ENCODE data around the gene RPL3. TPM values are rescaled to one million over a fixed set of nuclear protein-coding genes. Genes with fewer than 3 reads are reported as not detected.

RPL3 gene
- total RNA-seq, 1 donor from 2014 or later = 2,433 TPM

DNA sequence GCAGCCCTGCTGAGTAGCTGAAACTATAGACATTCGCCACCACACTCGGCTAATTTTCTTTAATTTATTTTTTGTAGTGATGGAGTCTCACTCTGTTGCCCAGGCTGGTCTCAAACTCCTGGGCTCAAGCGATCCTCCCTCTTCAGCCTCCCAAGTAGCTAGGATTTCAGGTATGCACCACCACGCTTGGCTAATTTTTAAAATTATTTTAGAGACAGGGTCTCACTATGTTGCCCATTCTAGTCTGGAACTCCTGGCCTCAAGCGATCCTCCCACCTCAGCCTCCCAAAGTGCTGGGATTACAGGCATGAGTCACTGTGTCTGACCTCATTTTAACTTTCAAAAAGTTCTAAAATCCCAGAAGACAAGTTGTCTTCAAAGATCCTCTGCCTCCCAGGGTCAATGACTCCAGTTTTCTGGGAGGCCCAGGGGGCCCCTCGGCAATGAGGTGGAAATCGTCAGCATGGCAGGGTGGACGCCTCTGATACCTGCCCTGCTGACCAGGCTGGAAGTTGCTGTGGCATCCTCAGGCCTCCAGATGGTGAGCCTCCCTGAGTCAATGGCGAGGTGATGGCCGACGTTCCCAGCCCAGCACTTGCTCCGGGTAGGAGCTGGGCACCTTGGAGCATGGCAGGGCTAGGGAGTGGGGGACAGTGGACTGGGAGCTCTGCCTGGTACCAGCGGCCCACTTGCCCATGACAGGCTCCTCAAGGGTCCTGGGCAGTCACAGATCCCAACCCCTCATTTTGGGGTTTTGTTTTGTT is 31.1 kb downstream of the RPL3 start:
- no peak overlapping the region for H3K4me3 Mint-ChIP-seq (ENCODE audit: low read depth)
- no peaks in the 10 kb centered on the region for H3K36me3 Mint-ChIP-seq (ENCODE audit: insufficient read depth)
- peaks cover 14% of the 10 kb centered on the region for H3K4me1 Mint-ChIP-seq (ENCODE audit: low read depth)
- TF ChIP-seq CTCF (IDR thresholded peaks at IDR 0.05; ENCODE audit: unreplicated experiment) = no peak
- H3K9me3 Mint-ChIP-seq (ENCODE audit: low read depth) = no peaks in the 10 kb centered on the region
- DNase-seq (ENCODE audit: low spot score, unreplicated experiment) = no peak
- H3K27ac Mint-ChIP-seq = no peak overlapping the region
- H3K27me3 Mint-ChIP-seq = no peaks in the 10 kb centered on the region

- no peak overlapping the region for H3K27ac Mint-ChIP-seq
- no peaks in the 10 kb centered on the region for H3K36me3 Mint-ChIP-seq (ENCODE audit: insufficient read depth)
- H3K4me1 Mint-ChIP-seq (ENCODE audit: low read depth) = peaks cover 13% of the 10 kb centered on the region
- TF ChIP-seq CTCF (IDR thresholded peaks at IDR 0.05; ENCODE audit: unreplicated experiment) = no peak
- H3K4me3 Mint-ChIP-seq (ENCODE audit: low read depth) = no peak overlapping the region
- H3K9me3 Mint-ChIP-seq (ENCODE audit: low read depth) = no peaks in the 10 kb centered on the region
- DNase-seq (ENCODE audit: low spot score, unreplicated experiment) = no peak
- H3K27me3 Mint-ChIP-seq = no peaks in the 10 kb centered on the region
Observed at GRCh38 chr22:39287076-39287725, 32.2 kb downstream of the RPL3 start.

- H3K4me3 Mint-ChIP-seq (ENCODE audit: low read depth) = no peak overlapping the region
- no peak for DNase-seq (ENCODE audit: low spot score, unreplicated experiment)
- no peaks in the 10 kb centered on the region for H3K27me3 Mint-ChIP-seq
- TF ChIP-seq CTCF (IDR thresholded peaks at IDR 0.05; ENCODE audit: unreplicated experiment) = no peak
- no peak overlapping the region for H3K27ac Mint-ChIP-seq
- no peaks in the 10 kb centered on the region for H3K9me3 Mint-ChIP-seq (ENCODE audit: low read depth)
- H3K4me1 Mint-ChIP-seq (ENCODE audit: low read depth) = peaks cover 11% of the 10 kb centered on the region
- no peaks in the 10 kb centered on the region for H3K36me3 Mint-ChIP-seq (ENCODE audit: insufficient read depth)
Observed at GRCh38 chr22:39284983-39285382, 34.4 kb downstream of the RPL3 start.

- TF ChIP-seq CTCF (IDR thresholded peaks at IDR 0.05; ENCODE audit: unreplicated experiment) = no peak
- no peak for DNase-seq (ENCODE audit: low spot score, unreplicated experiment)
- Mint-ChIP-seq H3K9me3 (ENCODE audit: low read depth) (no peaks in the 10 kb centered on the region), H3K27ac (peak overlapping the region; percentile 90), H3K4me1 (ENCODE audit: low read depth) (peaks cover 8% of the 10 kb centered on the region), H3K4me3 (ENCODE audit: low read depth) (no peak overlapping the region), H3K27me3 (peaks cover 4% of the 10 kb centered on the region), H3K36me3 (ENCODE audit: insufficient read depth) (no peaks in the 10 kb centered on the region)
Observed at GRCh38 chr22:39284142-39284980, 35.1 kb downstream of the RPL3 start.

Measured in progenitor cell of endocrine pancreas (in vitro differentiated cells).